ENCODE results near the gene NUAK1.

NUAK1 gene

GRCh38 chr12:106174876-106175275 is 36.1 kb upstream of the NUAK1 start:
- Histone ChIP-seq H3K4me2 (ENCODE audit: low read depth, low read length, poor library complexity, severe bottlenecking) (no peak overlapping the region), H3F3A (ENCODE audit: insufficient read depth) (no peaks in the 10 kb centered on the region), H3K36me3 (ENCODE audit: low read length) (no peaks in the 10 kb centered on the region), H3K27me3 (ENCODE audit: low read length) (no peaks in the 10 kb centered on the region), H3K27ac (ENCODE audit: low read depth, low read length) (no peak overlapping the region), H3K4me3 (ENCODE audit: insufficient read depth, low read length, poor library complexity, severe bottlenecking) (no peak overlapping the region), H3K9me2 (replicated peaks; ENCODE audit: insufficient read depth, low read length) (no peaks in the 10 kb centered on the region), H3K9ac (ENCODE audit: low read length) (no peak overlapping the region), H2AFZ (ENCODE audit: low read depth, low read length, severe bottlenecking) (no peak overlapping the region), H4K20me1 (ENCODE audit: low read depth, low read length) (no peaks in the 10 kb centered on the region), H3K9me3 (ENCODE audit: insufficient read depth, low read length) (no peaks in the 10 kb centered on the region), H3K79me2 (ENCODE audit: insufficient read depth, low read length) (no peaks in the 10 kb centered on the region)
- no peak for TF ChIP-seq EZH2phosphoT487 (conservative IDR thresholded peaks at IDR 0.05; ENCODE audit: low read length)
- no peak for TF ChIP-seq CTCF (IDR thresholded peaks at IDR 0.05; ENCODE audit: insufficient read depth, low read length, poor library complexity, severe bottlenecking)

- no peak overlapping the region for H2AFZ ChIP-seq (ENCODE audit: low read depth, low read length, severe bottlenecking)
- H3K27me3 ChIP-seq (ENCODE audit: low read length): no peaks in the 10 kb centered on the region
- H3K9ac ChIP-seq (ENCODE audit: low read length): no peak overlapping the region
- H3K4me3 ChIP-seq (ENCODE audit: insufficient read depth, low read length, poor library complexity, severe bottlenecking): no peak overlapping the region
- no peaks in the 10 kb centered on the region for H3K9me3 ChIP-seq (ENCODE audit: insufficient read depth, low read length)
- no peak overlapping the region for H3K4me2 ChIP-seq (ENCODE audit: low read depth, low read length, poor library complexity, severe bottlenecking)
- no peaks in the 10 kb centered on the region for H4K20me1 ChIP-seq (ENCODE audit: low read depth, low read length)
- no peaks in the 10 kb centered on the region for H3K79me2 ChIP-seq (ENCODE audit: insufficient read depth, low read length)
- TF ChIP-seq EZH2phosphoT487 (conservative IDR thresholded peaks at IDR 0.05; ENCODE audit: low read length) (no peak), CTCF (IDR thresholded peaks at IDR 0.05; ENCODE audit: insufficient read depth, low read length, poor library complexity, severe bottlenecking) (no peak)
- no peaks in the 10 kb centered on the region for H3F3A ChIP-seq (ENCODE audit: insufficient read depth)
- no peaks in the 10 kb centered on the region for H3K36me3 ChIP-seq (ENCODE audit: low read length)
- H3K27ac ChIP-seq (ENCODE audit: low read depth, low read length): no peak overlapping the region
- no peaks in the 10 kb centered on the region for H3K9me2 ChIP-seq (replicated peaks; ENCODE audit: insufficient read depth, low read length)
Observed at GRCh38 chr12:106173442-106173841, 34.7 kb upstream of the NUAK1 start.

- Histone ChIP-seq H3K9me2 (replicated peaks; ENCODE audit: insufficient read depth, low read length) (no peaks in the 10 kb centered on the region), H3K27me3 (ENCODE audit: low read length) (no peaks in the 10 kb centered on the region), H3K9ac (ENCODE audit: low read length) (no peak overlapping the region), H3K36me3 (ENCODE audit: low read length) (no peaks in the 10 kb centered on the region), H3K27ac (ENCODE audit: low read depth, low read length) (no peak overlapping the region), H3F3A (ENCODE audit: insufficient read depth) (no peaks in the 10 kb centered on the region), H3K79me2 (ENCODE audit: insufficient read depth, low read length) (no peaks in the 10 kb centered on the region), H3K4me2 (ENCODE audit: low read depth, low read length, poor library complexity, severe bottlenecking) (no peak overlapping the region), H3K9me3 (ENCODE audit: insufficient read depth, low read length) (no peaks in the 10 kb centered on the region), H3K4me3 (ENCODE audit: insufficient read depth, low read length, poor library complexity, severe bottlenecking) (no peak overlapping the region), H2AFZ (ENCODE audit: low read depth, low read length, severe bottlenecking) (no peak overlapping the region), H4K20me1 (ENCODE audit: low read depth, low read length) (no peaks in the 10 kb centered on the region)
- TF ChIP-seq CTCF (IDR thresholded peaks at IDR 0.05; ENCODE audit: insufficient read depth, low read length, poor library complexity, severe bottlenecking): no peak
Observed at GRCh38 chr12:106171117-106171750, 32.5 kb upstream of the NUAK1 start.

Data from SU-DHL-6 (cell line).